Stimulated activated CD4-positive, alpha-beta T cell treated with anti-CD3 and anti-CD28 coated beads, TNF-alpha, amount 100 ng/mL, for 1 hour (primary cell): ENCODE data around the gene PAX8.

Source experiments
- DNase-seq, 3 donors: peaks; one replicate each; pipeline ENCODE4 v3.0.0-alpha.2; 2020; ENCODE audit warnings: low read depth in 3 of 3, low spot score in 1 of 3

PAX8 gene

GRCh38 chr2:113209011-113209645 lies 69.6 kb downstream of the PAX8 start:
- DNase-seq, result no peak

- DNase-seq, result no peak
Measured at GRCh38 chr2:113208396-113208795, 70.3 kb downstream of the PAX8 start.

DNA sequence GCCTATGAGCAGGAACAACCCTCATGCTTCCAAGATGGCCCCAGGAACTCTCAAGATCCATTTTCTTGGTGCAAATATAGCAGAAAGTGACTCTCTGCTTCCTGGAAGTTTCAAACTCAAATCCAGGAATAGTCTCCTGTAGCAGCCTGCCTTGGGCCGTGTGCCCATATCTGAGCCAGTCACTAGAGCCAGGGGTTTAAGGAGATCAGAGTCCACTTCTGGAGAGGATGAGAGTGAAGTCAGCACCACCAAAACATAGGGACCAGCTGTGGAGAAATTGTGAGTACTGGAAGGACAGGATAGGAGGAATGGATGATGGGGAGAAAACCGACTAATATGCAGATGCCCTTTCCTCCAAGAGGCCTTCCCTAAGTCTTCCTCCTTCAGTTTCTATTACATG lies 71.7 kb downstream of the PAX8 start:
- no peak for DNase-seq

- no peak for DNase-seq
Measured at GRCh38 chr2:113206251-113206650, 72.5 kb downstream of the PAX8 start.

- peak; percentile 31 to 60 (median 51) for DNase-seq
Measured at GRCh38 chr2:113203901-113204519, 74.7 kb downstream of the PAX8 start.

GRCh38 chr2:113203217-113203530 lies 75.5 kb downstream of the PAX8 start:
- no peak for DNase-seq

- no peak for DNase-seq
Measured at GRCh38 chr2:113202305-113203216, 76.2 kb downstream of the PAX8 start.

DNA sequence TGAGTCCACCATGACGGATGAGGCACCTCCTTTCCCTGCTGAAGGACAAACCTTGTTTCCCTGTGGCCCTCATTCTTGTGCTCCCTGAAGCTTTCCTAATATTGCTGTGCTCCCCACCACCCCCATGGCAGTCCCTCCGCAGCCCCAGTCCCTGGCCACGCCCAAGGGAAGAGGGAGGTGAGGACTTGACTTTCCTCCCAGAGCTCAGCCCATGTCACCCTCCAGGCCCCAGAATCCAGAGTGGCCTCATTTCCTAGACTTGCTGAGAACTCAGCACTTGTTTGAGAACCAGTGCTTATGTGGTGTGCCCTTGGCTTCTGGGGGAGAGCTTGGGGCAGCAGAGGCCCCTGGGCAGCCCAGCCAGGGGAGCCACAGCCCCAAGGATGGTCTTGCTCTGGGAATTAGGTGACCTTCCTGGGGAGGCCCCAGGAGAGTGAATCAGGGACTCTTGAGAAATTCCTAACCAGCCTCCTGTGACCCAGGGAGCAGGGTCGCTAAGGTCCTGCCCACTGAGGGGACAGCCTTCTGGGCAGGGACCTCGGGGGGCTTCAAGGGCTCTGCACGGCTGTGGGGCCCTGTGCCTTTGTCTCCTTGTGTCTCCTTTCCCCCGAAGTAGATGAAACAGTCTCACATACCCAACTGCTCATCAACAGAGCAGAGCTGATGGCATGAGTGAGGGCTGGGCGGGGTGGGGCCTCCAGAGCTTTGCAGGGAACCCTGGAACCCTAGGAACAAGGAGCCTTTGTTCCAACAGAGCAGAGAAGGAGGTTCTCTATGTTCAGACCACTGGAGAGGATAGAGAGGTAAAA lies 77.0 kb downstream of the PAX8 start:
- no peak for DNase-seq

GRCh38 chr2:113200736-113201490 lies 77.8 kb downstream of the PAX8 start:
- no peak for DNase-seq

GRCh38 chr2:113200236-113200635 lies 78.5 kb downstream of the PAX8 start:
- DNase-seq, result no peak

- DNase-seq, result peak; percentile 19 to 85 (median 43)
Measured at GRCh38 chr2:113198790-113199612, 79.7 kb downstream of the PAX8 start.

DNA sequence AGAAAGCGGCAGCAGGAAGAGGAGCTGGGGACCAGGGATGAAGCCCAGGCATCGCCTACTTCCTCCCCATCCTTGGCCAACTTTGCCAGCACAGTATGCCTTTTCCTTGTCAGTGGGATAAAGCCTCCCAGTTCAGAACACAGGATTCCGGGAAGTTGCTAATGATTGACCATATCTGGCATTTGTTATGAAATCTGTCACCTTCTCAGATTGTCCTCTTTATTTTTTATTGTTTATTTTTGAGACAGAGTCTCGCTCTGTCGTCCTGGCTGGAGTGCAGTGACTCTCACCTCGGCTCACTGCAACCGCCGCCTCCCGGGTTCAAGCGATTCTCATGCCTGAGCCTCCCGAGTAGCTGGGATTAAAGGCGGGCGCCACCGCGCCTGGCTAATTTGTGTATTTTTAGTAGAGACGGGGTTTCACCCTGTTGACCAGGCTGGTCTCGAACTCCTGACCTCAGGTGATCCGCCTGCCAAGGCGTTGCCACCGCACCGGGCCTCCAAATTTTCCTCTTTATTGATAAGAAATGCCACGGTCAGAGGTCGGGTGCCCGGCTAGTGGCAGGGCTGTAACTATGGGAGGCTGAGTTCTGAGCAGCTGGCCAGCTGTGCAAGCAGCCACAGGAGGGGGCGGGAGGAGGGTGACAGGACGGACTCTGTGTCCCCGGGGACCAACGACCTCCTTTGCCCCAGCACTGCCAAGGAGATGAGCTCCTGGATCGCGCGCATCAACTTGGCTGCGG lies 80.5 kb downstream of the PAX8 start:
- no peak for DNase-seq

DNA sequence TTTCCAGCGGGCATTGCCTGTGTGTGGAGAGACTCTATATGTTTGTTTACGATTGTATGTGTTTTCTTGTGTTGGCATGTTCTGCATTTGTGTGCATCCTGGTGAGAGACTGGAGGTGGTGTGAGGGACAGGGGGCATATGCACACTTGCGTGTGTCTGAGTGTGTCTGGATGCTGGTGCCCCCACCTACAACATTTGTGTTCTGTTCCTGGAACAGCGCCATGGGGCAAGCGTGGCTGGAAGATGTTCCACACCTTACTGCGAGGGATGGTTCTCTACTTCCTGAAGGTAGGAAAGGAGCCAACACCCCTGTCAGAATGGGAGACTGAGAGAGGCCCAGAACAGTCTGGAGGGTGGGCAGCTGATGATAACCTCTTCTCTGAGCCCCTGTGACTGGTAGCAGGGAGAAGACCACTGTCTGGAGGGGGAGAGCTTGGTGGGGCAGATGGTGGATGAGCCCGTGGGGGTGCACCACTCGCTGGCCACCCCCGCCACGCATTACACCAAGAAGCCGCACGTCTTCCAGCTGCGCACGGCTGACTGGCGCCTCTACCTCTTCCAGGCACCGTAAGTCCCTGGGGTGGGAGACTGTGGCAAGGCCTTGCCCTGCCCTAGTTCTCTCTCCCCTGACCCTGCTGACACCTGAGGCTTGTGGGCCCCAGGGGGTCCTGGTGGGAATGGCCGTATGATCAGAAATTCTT lies 81.2 kb downstream of the PAX8 start:
- DNase-seq, result no peak

GRCh38 chr2:113196839-113197238 lies 81.9 kb downstream of the PAX8 start:
- DNase-seq, result no peak

- DNase-seq, result no peak
Measured at GRCh38 chr2:113195923-113196501, 82.7 kb downstream of the PAX8 start.

- no peak for DNase-seq
Measured at GRCh38 chr2:113192459-113193100, 86.1 kb downstream of the PAX8 start.

GRCh38 chr2:113190871-113191270 lies 87.8 kb downstream of the PAX8 start:
- no peak for DNase-seq

DNA sequence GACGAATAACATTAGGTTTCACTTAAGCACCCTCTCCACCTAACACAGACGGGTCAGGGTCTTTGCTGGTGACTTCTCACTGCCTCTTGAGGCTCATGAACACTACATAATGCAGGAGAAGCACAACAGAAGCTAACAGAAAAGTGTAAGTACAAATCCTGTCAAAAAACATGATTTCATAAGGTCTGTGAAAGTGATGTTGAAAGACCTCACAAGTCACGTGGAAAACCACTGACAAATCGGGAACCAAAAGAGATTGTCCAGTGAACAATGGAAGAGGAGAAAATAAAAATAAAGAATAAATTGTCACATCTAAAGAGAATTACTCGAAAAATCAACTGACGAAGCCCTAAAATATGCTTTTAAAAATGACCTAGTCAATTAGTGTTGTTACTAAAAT lies 91.0 kb downstream of the PAX8 start:
- DNase-seq, result no peak
